ENCODE measurements around the gene SPTAN1. TPM values are rescaled to one million over a fixed set of nuclear protein-coding genes. Genes with fewer than 3 reads are reported as not detected.

SPTAN1 gene
- total and polyA plus RNA-seq, 2 donors (not counting 3 experiments of a cell fraction or from before 2014, with no cell fraction given) = 408 to 502 TPM

DNA sequence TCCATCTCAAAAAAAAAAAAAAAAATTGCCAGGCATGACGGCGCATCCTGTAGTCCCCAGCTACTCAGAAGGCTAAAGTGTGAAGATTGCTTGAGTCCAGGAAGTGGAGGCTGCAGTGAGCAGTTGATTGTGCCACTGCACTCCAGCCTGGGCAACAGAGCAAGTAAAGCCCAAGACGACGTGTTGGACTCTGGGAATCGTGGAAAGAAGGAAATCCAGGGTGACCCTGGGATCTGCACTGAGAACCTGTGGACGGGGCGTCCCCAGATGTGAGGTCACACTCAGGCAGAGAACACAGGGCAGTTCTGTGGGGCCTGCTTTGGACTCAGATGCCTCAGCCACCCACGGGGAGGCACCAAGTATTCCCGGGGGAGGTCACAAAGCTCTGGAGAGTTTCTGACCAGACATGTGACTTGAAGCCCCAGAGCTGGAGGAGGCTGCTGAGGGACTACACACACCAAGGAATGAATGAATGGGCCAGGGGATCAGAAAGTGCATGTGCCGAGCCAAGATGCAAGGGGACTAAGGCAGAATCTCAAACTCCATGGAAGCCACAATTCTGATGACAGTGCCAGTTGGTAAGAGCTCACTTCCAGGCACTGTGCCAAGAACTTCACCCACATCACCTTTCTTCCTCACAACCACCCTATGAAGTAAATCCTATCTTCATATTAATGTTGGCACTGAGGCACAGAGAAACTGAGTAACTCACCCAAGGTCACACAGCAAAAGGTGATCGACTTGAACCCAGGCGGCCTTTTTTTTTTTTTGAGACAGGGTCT is 91.3 kb downstream of the SPTAN1 start:
- FAIRE-seq = no peak
- H3K4me3 ChIP-seq (replicated peaks in 1 of 3; ENCODE audit: insufficient read depth in 1 of 3, low read depth in 1 of 3, low read length in 3 of 3) = no peak overlapping the region
- POLR2A ChIA-PET = no interaction called here

More for the DNA sequence above, 91.3 kb downstream of the SPTAN1 start:
- Histone ChIP-seq H2AFZ (ENCODE audit: low read depth, low read length) (no peak overlapping the region), H4K20me1 (replicated peaks; ENCODE audit: control insufficient read depth, extremely low read depth, insufficient read depth, low read length) (no peaks in the 10 kb centered on the region), H3K36me3 (ENCODE audit: control insufficient read depth in 2 of 2, extremely low read depth in 1 of 2, insufficient read depth in 2 of 2, low read length in 2 of 2) (peaks cover 2 to 3% of the 10 kb centered on the region in 2 experiments), H3K9ac (replicated peaks; ENCODE audit: extremely low read depth, insufficient read depth, low read length) (no peak overlapping the region), H3K79me2 (ENCODE audit: control insufficient read depth, insufficient read depth, low read length) (no peaks in the 10 kb centered on the region), H3K4me2 (ENCODE audit: insufficient read depth, low read length) (no peak overlapping the region), H3K27ac (ENCODE audit: insufficient read depth, low read depth, low read length) (no peak overlapping the region), H3K9me3 (replicated peaks; ENCODE audit: control insufficient read depth, insufficient read depth, low read length) (no peaks in the 10 kb centered on the region), H3K4me1 (ENCODE audit: control insufficient read depth, extremely low read depth, insufficient read depth, low read length) (no peaks in the 10 kb centered on the region), H3K27me3 (ENCODE audit: control insufficient read depth in 2 of 2, insufficient read depth in 2 of 2, low read length in 2 of 2) (no peaks in the 10 kb centered on the region), H3K9me1 (replicated peaks; ENCODE audit: control insufficient read depth, extremely low read depth, insufficient read depth, low read length) (no peaks in the 10 kb centered on the region)
- dilution Hi-C loops (cut with MboI; ENCODE audit: extremely low pct_ligation_motif_present, low sequenced_read_pairs) (no loop called here), intact Hi-C loops (cut with micrococcal nuclease) (no loop called here)
- CTCF ChIA-PET = interaction anchor here (1.0 to 1.3 kb wide), 2 partner anchors 8 to 10 kb away, joined by 4 to 6 read pairs; no protein-coding TSS in a partner anchor
- TF ChIP-seq, protein P1, sequence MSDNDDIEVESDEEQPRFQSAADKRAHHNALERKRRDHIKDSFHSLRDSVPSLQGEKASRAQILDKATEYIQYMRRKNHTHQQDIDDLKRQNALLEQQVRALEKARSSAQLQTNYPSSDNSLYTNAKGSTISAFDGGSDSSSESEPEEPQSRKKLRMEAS (IDR thresholded peaks at IDR 0.05; ENCODE audit: insufficient read depth, insufficient read length) = no peak
- TF ChIP-seq GATA2 (IDR thresholded peaks at IDR 0.05; ENCODE audit: insufficient read depth, insufficient read length, low read depth, low read length) = no peak
- TF ChIP-seq JUN (IDR thresholded peaks at IDR 0.05; ENCODE audit: borderline replicate concordance, insufficient read depth, insufficient read length, low read depth) = no peak
- TF ChIP-seq, protein P2, sequence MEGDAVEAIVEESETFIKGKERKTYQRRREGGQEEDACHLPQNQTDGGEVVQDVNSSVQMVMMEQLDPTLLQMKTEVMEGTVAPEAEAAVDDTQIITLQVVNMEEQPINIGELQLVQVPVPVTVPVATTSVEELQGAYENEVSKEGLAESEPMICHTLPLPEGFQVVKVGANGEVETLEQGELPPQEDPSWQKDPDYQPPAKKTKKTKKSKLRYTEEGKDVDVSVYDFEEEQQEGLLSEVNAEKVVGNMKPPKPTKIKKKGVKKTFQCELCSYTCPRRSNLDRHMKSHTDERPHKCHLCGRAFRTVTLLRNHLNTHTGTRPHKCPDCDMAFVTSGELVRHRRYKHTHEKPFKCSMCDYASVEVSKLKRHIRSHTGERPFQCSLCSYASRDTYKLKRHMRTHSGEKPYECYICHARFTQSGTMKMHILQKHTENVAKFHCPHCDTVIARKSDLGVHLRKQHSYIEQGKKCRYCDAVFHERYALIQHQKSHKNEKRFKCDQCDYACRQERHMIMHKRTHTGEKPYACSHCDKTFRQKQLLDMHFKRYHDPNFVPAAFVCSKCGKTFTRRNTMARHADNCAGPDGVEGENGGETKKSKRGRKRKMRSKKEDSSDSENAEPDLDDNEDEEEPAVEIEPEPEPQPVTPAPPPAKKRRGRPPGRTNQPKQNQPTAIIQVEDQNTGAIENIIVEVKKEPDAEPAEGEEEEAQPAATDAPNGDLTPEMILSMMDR (IDR thresholded peaks at IDR 0.05; ENCODE audit: extremely low read depth in 1 of 2, insufficient read depth in 1 of 2, low read depth in 1 of 2, low read length in 2 of 2) = no peak
- no peak for TF ChIP-seq FOS (IDR thresholded peaks at IDR 0.05; ENCODE audit: borderline replicate concordance, insufficient read depth, low read length)
- TF ChIP-seq EZH2 (IDR thresholded peaks at IDR 0.05; ENCODE audit: borderline replicate concordance, low read depth, low read length, severe bottlenecking) = no peak
- no peak for TF ChIP-seq POLR2A (IDR thresholded peaks at IDR 0.05; ENCODE audit: low read depth, low read length)
- TF ChIP-seq MYC (IDR thresholded peaks at IDR 0.05; ENCODE audit: low read depth, low read length) = no peak
- TF ChIP-seq POLR2AphosphoS5 (IDR thresholded peaks at IDR 0.05; ENCODE audit: insufficient read depth, low read depth, low read length) = no peak
- DNase-seq (ENCODE audit: low read depth, low spot score) = no peak
- no TSS peak for BruUV-seq (replicated peaks)

All from endothelial cell of umbilical vein (primary cell).